HEK293 (cell line): ENCODE data around the gene HTR1D.

Experiments used
- CTCF ChIA-PET: fragments of 350-600 bp; formaldehyde crosslinking; extraction: SDS; loops from one replicate; lab custom pipeline; 2021; ENCODE audit warnings: antibody characterized with exemption; lab: Yijun Ruan, JAX
- POLR2A ChIA-PET: fragments of 300-600 bp; formaldehyde crosslinking; extraction: SDS; loops from one replicate; lab custom pipeline; 2020; ENCODE audit warnings: antibody characterized with exemption, inconsistent platforms; lab: Yijun Ruan, JAX
- H3K27ac ChIP-seq: fragments of 200-500 bp; sonication (Bioruptor generic); 2 replicates; pipeline ENCODE4 v1.5.1; 2014; ENCODE audit warnings: low read depth, low read length, control low read depth, inconsistent platforms; ENCODE audit errors: extremely low read depth
- H3K36me3 ChIP-seq, 2 experiments: fragments of 200-500 bp in 1 of 2; sonication (Bioruptor generic) in 1 of 2; 1 replicate in 1 of 2; 2 replicates in 1 of 2; pipeline ENCODE4 v1.5.1; 2014 to 2017; ENCODE audit warnings: inconsistent platforms in 2 of 2, low read length in 2 of 2; ENCODE audit not compliant: control insufficient read depth in 2 of 2, insufficient read depth in 1 of 2
- H3K4me1 ChIP-seq: fragments of 200-500 bp; sonication (Bioruptor generic); 2 replicates; pipeline ENCODE4 v1.5.1; 2014; ENCODE audit warnings: mild to moderate bottlenecking, low read length, inconsistent platforms; ENCODE audit not compliant: control insufficient read depth, insufficient read depth
- H3K4me3 ChIP-seq: 2 replicates; pipeline ENCODE4 v1.5.1; 2011; ENCODE audit warnings: low read depth, mild to moderate bottlenecking, control low read depth, low read length, moderate library complexity
- H3K9me3 ChIP-seq: fragments of 200-500 bp; sonication (Bioruptor generic); 2 replicates; pipeline ENCODE4 v1.5.1; 2014; ENCODE audit warnings: low read depth, low read length, inconsistent platforms; ENCODE audit not compliant: control insufficient read depth, insufficient read depth
- EGR2 ChIP-seq: fragments of 450-650 bp; formaldehyde crosslinking; IDR thresholded peaks from 2 replicates; pipeline ENCODE4 v1.5.1; 2016; ENCODE audit warnings: low read depth, missing biosample characterization, missing genetic modification characterization
- ELK4 ChIP-seq: IDR thresholded peaks from 2 replicates; pipeline ENCODE4 v1.6.1; 2011; ENCODE audit warnings: mild to moderate bottlenecking, low read depth, low read length, borderline replicate concordance
- GLIS2 ChIP-seq: fragments of 450-650 bp; formaldehyde crosslinking; IDR thresholded peaks from 2 replicates; pipeline ENCODE4 v1.5.1; 2016; ENCODE audit warnings: missing biosample characterization, missing genetic modification characterization
- PBX3 ChIP-seq: sonication (generic); formaldehyde crosslinking; IDR thresholded peaks from 2 replicates; pipeline ENCODE4 v1.8.1; 2022; ENCODE audit warnings: mild to moderate bottlenecking, moderate library complexity, missing genetic modification reagents
- PRDM6 ChIP-seq: fragments of 450-650 bp; formaldehyde crosslinking; IDR thresholded peaks from 2 replicates; pipeline ENCODE4 v1.5.1; 2017; ENCODE audit warnings: missing biosample characterization, missing genetic modification characterization
- REST ChIP-seq: fragments of 450-650 bp; formaldehyde crosslinking; IDR thresholded peaks from 2 replicates; pipeline ENCODE4 v1.5.1; 2016; ENCODE audit warnings: missing biosample characterization, missing genetic modification characterization
- SP3 ChIP-seq: fragments of 450-650 bp; formaldehyde crosslinking; IDR thresholded peaks from 2 replicates; pipeline ENCODE4 v1.5.1; 2016; ENCODE audit warnings: missing biosample characterization, missing genetic modification characterization
- ZFP3 ChIP-seq: fragments of 450-650 bp; formaldehyde crosslinking; IDR thresholded peaks from 2 replicates; pipeline ENCODE4 v1.5.1; 2016; ENCODE audit warnings: low read depth, missing biosample characterization, missing genetic modification characterization
- ZNF121 ChIP-seq: fragments of 450-650 bp; formaldehyde crosslinking; IDR thresholded peaks from 2 replicates; pipeline ENCODE4 v1.5.1; 2016; ENCODE audit warnings: missing biosample characterization, missing genetic modification characterization
- ZNF223 ChIP-seq: fragments of 450-650 bp; formaldehyde crosslinking; IDR thresholded peaks from 2 replicates; pipeline ENCODE4 v1.5.1; 2016; ENCODE audit warnings: missing biosample characterization, missing genetic modification characterization
- ZNF335 ChIP-seq: fragments of 450-650 bp; formaldehyde crosslinking; conservative IDR thresholded peaks from 2 replicates; pipeline ENCODE4 v1.5.1; 2016; ENCODE audit warnings: missing biosample characterization, missing genetic modification characterization
- ZNF354C ChIP-seq: fragments of 450-650 bp; formaldehyde crosslinking; IDR thresholded peaks from 2 replicates; pipeline ENCODE4 v1.5.1; 2016; ENCODE audit warnings: missing biosample characterization, missing genetic modification characterization, low read depth, borderline replicate concordance
- ZNF513 ChIP-seq: fragments of 450-650 bp; IDR thresholded peaks from 2 replicates; pipeline ENCODE4 v1.5.1; 2018; ENCODE audit warnings: missing biosample characterization, missing genetic modification characterization
- ZNF529 ChIP-seq: fragments of 450-650 bp; formaldehyde crosslinking; IDR thresholded peaks from 2 replicates; pipeline ENCODE4 v1.5.1; 2017; ENCODE audit warnings: missing genetic modification characterization, missing biosample characterization; ENCODE audit not compliant: insufficient replicate concordance
- ZNF560 ChIP-seq: fragments of 450-650 bp; formaldehyde crosslinking; IDR thresholded peaks from 2 replicates; pipeline ENCODE4 v1.5.1; 2017; ENCODE audit warnings: missing biosample characterization, missing genetic modification characterization, borderline replicate concordance
- ZNF654 ChIP-seq: fragments of 450-650 bp; formaldehyde crosslinking; IDR thresholded peaks from 2 replicates; pipeline ENCODE4 v1.5.1; 2016; ENCODE audit warnings: low read depth, missing biosample characterization, missing genetic modification characterization
- ZNF768 ChIP-seq: fragments of 450-650 bp; formaldehyde crosslinking; IDR thresholded peaks from 2 replicates; pipeline ENCODE4 v1.5.1; 2018; ENCODE audit warnings: missing biosample characterization, mild to moderate bottlenecking, missing genetic modification characterization
- ZNF776 ChIP-seq: fragments of 450-650 bp; formaldehyde crosslinking; IDR thresholded peaks from 2 replicates; pipeline ENCODE4 v1.5.0; 2017; ENCODE audit warnings: missing biosample characterization, missing genetic modification characterization, borderline replicate concordance
- ZNF830 ChIP-seq: fragments of 450-650 bp; IDR thresholded peaks from 2 replicates; pipeline ENCODE4 v1.5.0; 2018; ENCODE audit warnings: missing biosample characterization, missing genetic modification characterization, low read depth, mild to moderate bottlenecking, moderate library complexity

The HTR1D gene

GRCh38 chr1:23239638-23240295 lies 22.5 kb upstream of the HTR1D start:
- TF ChIP-seq ZNF654 (tag by site-specific recombination) (no peak), ZNF768 (no peak), PRDM6 (tag by site-specific recombination) (no peak), ZNF776 (tag by site-specific recombination) (no peak), ZNF830 (tag by site-specific recombination) (no peak), EGR2 (tag by site-specific recombination) (no peak), ZNF223 (no peak), ZNF513 (tag by site-specific recombination) (peak; percentile 70), ELK4 (no peak), ZNF121 (peak; percentile 91), PBX3 (CRISPR knock-in tag) (no peak), ZNF529 (tag by site-specific recombination) (no peak), REST (tag by site-specific recombination) (no peak)
- Histone ChIP-seq H3K4me3 (no peak overlapping the region), H3K27ac (no peak overlapping the region), H3K9me3 (no peaks in the 10 kb centered on the region), H3K36me3 (no peaks in the 10 kb centered on the region), H3K4me1 (no peaks in the 10 kb centered on the region)
- ChIA-PET POLR2A (no interaction called here), CTCF (interaction anchor here (0.7 kb wide), 1 partner anchor 100 kb away, joined by 3 read pairs; no protein-coding TSS in a partner anchor)

- TF ChIP-seq GLIS2: no peak
- TF ChIP-seq ZNF121: no peak
- TF ChIP-seq ZFP3: no peak
- TF ChIP-seq ZNF354C: no peak
- no peak for TF ChIP-seq ZNF335
- no peak for TF ChIP-seq ZNF560 (tag by site-specific recombination)
- TF ChIP-seq SP3 (tag by site-specific recombination): no peak
- Histone ChIP-seq H3K36me3 (no peaks in the 10 kb centered on the region), H3K9me3 (no peaks in the 10 kb centered on the region), H3K4me1 (no peaks in the 10 kb centered on the region), H3K27ac (no peak overlapping the region), H3K4me3 (no peak overlapping the region)
- ChIA-PET CTCF (interaction anchor here (0.5 kb wide), 1 partner anchor 35 kb away, joined by 4 read pairs; no protein-coding TSS in a partner anchor), POLR2A (no interaction called here)
These were observed 21.3 kb upstream of the HTR1D start for GRCh38 chr1:23238565-23238964.
